Measurements from ENCODE around the gene PROM2.

GRCh38 chr2:95332036-95332435 is 57.8 kb downstream of the PROM2 start:
- TF ChIP-seq CTCF (IDR thresholded peaks at IDR 0.05): no peak
- TF ChIP-seq POLR2A (IDR thresholded peaks at IDR 0.05): no peak
